Parathyroid adenoma (tissue), 2 donors: ENCODE measurements around the gene GTPBP2.
"Not testable (repeated sequence)": the region's sequence is repeated elsewhere in the genome, so short reads cannot be mapped to it uniquely, and the experiment has no call there.

Experiments used
- H2AFZ ChIP-seq: fragments of 300-600 bp; sonication (generic); one replicate; pipeline ENCODE4 v1.7.0; 2017; ENCODE audit warnings: antibody characterized with exemption, mild to moderate bottlenecking
- H3K27ac ChIP-seq: fragments of 300-600 bp; sonication (generic); one replicate; pipeline ENCODE4 v1.7.0; 2017
- H3K27me3 ChIP-seq: fragments of 300-600 bp; sonication (generic); one replicate; pipeline ENCODE4 v1.7.0; 2017; ENCODE audit warnings: low read length; ENCODE audit not compliant: control insufficient read depth, insufficient read depth
- H3K36me3 ChIP-seq: fragments of 300-600 bp; sonication (generic); one replicate; pipeline ENCODE4 v1.7.0; 2017; ENCODE audit warnings: low read length; ENCODE audit not compliant: control insufficient read depth, insufficient read depth
- H3K4me1 ChIP-seq: fragments of 300-600 bp; sonication (generic); one replicate; pipeline ENCODE4 v1.7.0; 2017; ENCODE audit warnings: control low read depth
- H3K4me2 ChIP-seq: fragments of 300-600 bp; sonication (generic); one replicate; pipeline ENCODE4 v1.7.0; 2017; ENCODE audit warnings: low read length
- H3K4me3 ChIP-seq: fragments of 300-600 bp; sonication (generic); one replicate; pipeline ENCODE4 v1.7.0; 2017; ENCODE audit warnings: low read depth, low read length
- H3K79me2 ChIP-seq: fragments of 300-600 bp; sonication (generic); one replicate; pipeline ENCODE4 v1.7.0; 2017; ENCODE audit warnings: control low read depth
- H3K9ac ChIP-seq: fragments of 300-600 bp; sonication (generic); one replicate; pipeline ENCODE4 v1.7.0; 2017; ENCODE audit warnings: mild to moderate bottlenecking
- H3K9me3 ChIP-seq: fragments of 300-600 bp; sonication (generic); one replicate; pipeline ENCODE4 v1.7.0; 2017; ENCODE audit warnings: low read length; ENCODE audit not compliant: control insufficient read depth
- CTCF ChIP-seq: fragments of 300-600 bp; sonication (generic); IDR thresholded peaks from one replicate; pipeline ENCODE4 v1.7.0; 2017; ENCODE audit warnings: antibody characterized with exemption, mild to moderate bottlenecking
- donor health status: primary hyperparathyroidism.

GTPBP2 gene

GRCh38 chr6:43634702-43635303, 5.7 kb upstream of the GTPBP2 start:
- H2AFZ ChIP-seq, result peak overlapping the region; percentile 90
- H3K36me3 ChIP-seq, result no peaks in the 10 kb centered on the region
- peaks cover 18% of the 10 kb centered on the region for H3K79me2 ChIP-seq
- H3K4me3 ChIP-seq, result no peak overlapping the region
- H3K9me3 ChIP-seq, result no peaks in the 10 kb centered on the region
- no peak overlapping the region for H3K9ac ChIP-seq
- H3K27ac ChIP-seq, result peak overlapping the region; percentile 87
- no peaks in the 10 kb centered on the region for H3K27me3 ChIP-seq
- peak overlapping the region; percentile 71 for H3K4me2 ChIP-seq
- no peak for TF ChIP-seq CTCF
- H3K4me1 ChIP-seq, result peaks cover 17% of the 10 kb centered on the region

DNA sequence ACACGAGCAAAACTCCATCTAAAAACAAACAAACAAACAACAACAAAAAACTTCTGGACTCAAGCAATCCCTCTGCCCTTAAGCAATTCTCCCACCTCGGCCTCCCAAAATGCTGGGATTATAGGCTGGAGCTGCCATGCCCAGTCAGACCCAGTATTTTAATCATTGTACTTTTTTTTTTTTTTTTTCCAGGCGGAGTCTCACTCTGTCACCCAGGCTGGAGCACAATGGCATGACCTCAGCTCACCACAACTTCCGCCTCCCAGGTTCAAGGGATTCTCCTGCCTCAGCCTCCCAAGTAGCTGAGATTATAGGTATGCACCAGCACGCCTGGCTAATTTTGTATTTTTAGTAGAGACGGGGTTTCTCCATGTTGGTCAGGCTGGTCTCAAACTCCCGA, 3.9 kb upstream of the GTPBP2 start:
- not testable (repeated sequence) for H3K4me3 ChIP-seq, H2AFZ ChIP-seq, H3K9ac ChIP-seq, H3K4me2 ChIP-seq, H3K36me3 ChIP-seq, H3K27ac ChIP-seq, H3K27me3 ChIP-seq, H3K9me3 ChIP-seq
- Histone ChIP-seq H3K4me1 (peaks cover 17% of the 10 kb centered on the region), H3K79me2 (peaks cover 18% of the 10 kb centered on the region)

- H3K36me3 ChIP-seq, result no peaks in the 10 kb centered on the region
- no peak overlapping the region for H2AFZ ChIP-seq
- no peak overlapping the region for H3K4me2 ChIP-seq
- peaks cover 6% of the 10 kb centered on the region for H3K79me2 ChIP-seq
- no peak for TF ChIP-seq CTCF
- H3K27me3 ChIP-seq, result no peaks in the 10 kb centered on the region
- no peak overlapping the region for H3K4me3 ChIP-seq
- peaks cover 22% of the 10 kb centered on the region for H3K4me1 ChIP-seq
- H3K9me3 ChIP-seq, result no peaks in the 10 kb centered on the region
- H3K27ac ChIP-seq, result peak overlapping the region; percentile 37
- H3K9ac ChIP-seq, result no peak overlapping the region
Observed at GRCh38 chr6:43630980-43631619, 2.0 kb upstream of the GTPBP2 start.

DNA sequence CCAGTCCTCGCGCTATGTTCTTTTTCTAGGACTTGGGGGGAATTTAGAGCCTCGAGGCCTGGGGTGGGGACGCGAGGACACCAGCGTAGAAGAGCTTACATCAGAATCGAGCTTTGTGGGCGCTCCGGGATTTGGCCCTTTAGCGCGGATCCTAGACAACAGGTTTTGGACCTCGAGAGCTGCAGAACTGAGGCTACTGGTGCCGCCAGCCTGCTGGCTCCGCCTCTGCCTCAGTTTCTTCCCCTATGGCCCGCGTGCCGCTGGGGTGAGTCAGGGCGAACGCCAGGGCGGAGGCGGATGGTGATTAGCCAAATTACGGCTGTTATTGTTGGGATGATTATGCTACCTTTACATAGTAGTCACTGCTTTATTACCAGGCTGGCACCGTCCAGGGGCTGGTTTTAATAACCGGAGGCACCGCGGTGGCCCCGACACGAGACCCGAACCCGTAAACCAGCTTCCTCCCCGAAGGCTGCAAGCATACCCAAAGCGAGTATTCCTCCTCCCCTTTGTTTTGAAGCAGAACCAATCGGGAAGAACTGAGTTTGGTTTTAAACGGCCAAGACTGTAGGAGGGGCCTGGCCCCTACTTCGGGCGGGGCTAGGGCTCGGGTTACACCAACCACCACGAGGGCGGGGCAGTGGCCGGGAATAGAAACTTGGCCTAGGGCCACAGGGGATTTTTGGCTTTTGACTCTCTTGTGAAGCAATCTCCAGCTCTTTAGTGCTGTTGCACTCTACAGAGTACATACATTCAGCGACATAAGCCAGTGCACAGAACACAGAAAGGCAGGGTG, 639 bp upstream of the GTPBP2 start:
- peaks cover 14% of the 10 kb centered on the region for H3K4me1 ChIP-seq
- H3K9ac ChIP-seq, result no peak overlapping the region
- H2AFZ ChIP-seq, result peak overlapping the region; percentile 92
- peak; percentile 3 for TF ChIP-seq CTCF
- no peaks in the 10 kb centered on the region for H3K36me3 ChIP-seq
- H3K79me2 ChIP-seq, result no peaks in the 10 kb centered on the region
- no peaks in the 10 kb centered on the region for H3K9me3 ChIP-seq
- peak overlapping the region; percentile 79 for H3K4me3 ChIP-seq
- no peaks in the 10 kb centered on the region for H3K27me3 ChIP-seq
- H3K27ac ChIP-seq, result peak overlapping the region; percentile 93
- H3K4me2 ChIP-seq, result peak overlapping the region; percentile 82

- H3K9me3 ChIP-seq, result no peaks in the 10 kb centered on the region
- H3K27ac ChIP-seq, result peak overlapping the region; percentile 83
- no peak for TF ChIP-seq CTCF
Observed at GRCh38 chr6:43628393-43629103, 516 bp downstream of the GTPBP2 start.

More at GRCh38 chr6:43628393-43629103, 516 bp downstream of the GTPBP2 start:
- H3K4me2 ChIP-seq, result peak overlapping the region; percentile 83
- no peaks in the 10 kb centered on the region for H3K79me2 ChIP-seq
- H2AFZ ChIP-seq, result peak overlapping the region; percentile 77
- H3K27me3 ChIP-seq, result no peaks in the 10 kb centered on the region
- H3K4me3 ChIP-seq, result peak overlapping the region; percentile 73
- H3K9ac ChIP-seq, result peak overlapping the region; percentile 49
- H3K4me1 ChIP-seq, result peaks cover 13% of the 10 kb centered on the region
- no peaks in the 10 kb centered on the region for H3K36me3 ChIP-seq
